Measurements from ENCODE around the gene APEH. TPM values are rescaled to one million over a fixed set of nuclear protein-coding genes. Genes with fewer than 3 reads are reported as not detected.
A peak's percentile ranks its signal among the peaks of the same experiment; 100 is the strongest.

APEH gene
- total and polyA plus RNA-seq, 10 of the 15 experiments (the other 5 are each of a cell fraction or from before 2014, with no cell fraction given): 74.4 to 214 (median 131) TPM

GRCh38 chr3:49719214-49719884, 45.2 kb downstream of the APEH start, which contains the start of gene AMIGO3 (continued):
- no peak for TF ChIP-seq YBX1 (IDR thresholded peaks at IDR 0.05)
- TF ChIP-seq JUND (IDR thresholded peaks at IDR 0.05; ENCODE audit: low read depth, low read length): no peak
- no peak for TF ChIP-seq SRF (IDR thresholded peaks at IDR 0.05; ENCODE audit: low read depth in 2 of 2, low read length in 2 of 2)
- TF ChIP-seq NFIC (IDR thresholded peaks at IDR 0.05; ENCODE audit: low read depth, low read length): no peak
- peak; percentile 68 for TF ChIP-seq NBN (IDR thresholded peaks at IDR 0.05)
- TF ChIP-seq E2F4 (IDR thresholded peaks at IDR 0.05; ENCODE audit: low read depth, low read length): peak; percentile 52; the same call in 1 of the 2 replicates
- TF ChIP-seq ZSCAN29 (IDR thresholded peaks at IDR 0.05): no peak
- TF ChIP-seq CEBPB (IDR thresholded peaks at IDR 0.05; ENCODE audit: borderline replicate concordance in 1 of 2, low read depth in 2 of 2, low read length in 2 of 2): no peak
- no peak for TF ChIP-seq ZNF592 (IDR thresholded peaks at IDR 0.05)
- no peak for TF ChIP-seq MEF2A (IDR thresholded peaks at IDR 0.05; ENCODE audit: insufficient read depth, low read depth, low read length)
- no peak for TF ChIP-seq ZNF622 (IDR thresholded peaks at IDR 0.05)
- 0 out of 2 replicates have a peak, but pooled peaks have one; percentile 32 for TF ChIP-seq NKRF (conservative IDR thresholded peaks at IDR 0.05)
- no peak for TF ChIP-seq RELA (IDR thresholded peaks at IDR 0.05; ENCODE audit: borderline replicate concordance, partially characterized antibody)
- no peak for TF ChIP-seq NFXL1 (IDR thresholded peaks at IDR 0.05; ENCODE audit: borderline replicate concordance)
- peak; percentile 95 for TF ChIP-seq PML (IDR thresholded peaks at IDR 0.05; ENCODE audit: low read length)
- no peak for TF ChIP-seq NR2C2 (IDR thresholded peaks at IDR 0.05; ENCODE audit: borderline replicate concordance, control insufficient read depth, insufficient read length, low read depth)
- TF ChIP-seq ZZZ3 (IDR thresholded peaks at IDR 0.05; ENCODE audit: control insufficient read depth, insufficient read length, low read depth): no peak
- TF ChIP-seq ZNF274 (IDR thresholded peaks at IDR 0.05; ENCODE audit: insufficient read depth, insufficient read length): no peak
- TF ChIP-seq PRDM15 (CRISPR knock-in tag; IDR thresholded peaks at IDR 0.05): no peak
- TF ChIP-seq STAT3 (IDR thresholded peaks at IDR 0.05; ENCODE audit: low read depth, low read length): no peak

Data from GM12878 (cell line).